22Rv1 (cell line): ENCODE measurements around the gene ACACA.

Source experiments
- CTCF ChIP-seq: fragments of 450-650 bp; IDR thresholded peaks from 2 replicates; pipeline ENCODE4 v1.5.1; 2017; ENCODE audit warnings: mild to moderate bottlenecking
- ZFX ChIP-seq: fragments of 450-650 bp; IDR thresholded peaks from 2 replicates; pipeline ENCODE4 v1.6.1; 2017; ENCODE audit warnings: antibody characterized with exemption, borderline replicate concordance

GRCh38 chr17:37430051-37430627 lies 23.5 kb upstream of the ACACA start:
- no peak for TF ChIP-seq CTCF
- no peak for TF ChIP-seq ZFX
